ENCODE measurements around the gene CARHSP1. TPM values are rescaled to one million over a fixed set of nuclear protein-coding genes. Genes with fewer than 3 reads are reported as not detected.

CARHSP1 gene
- total and polyA plus RNA-seq, 9 donors, result 53.2 to 102 (median 81.7) TPM

GRCh38 chr16:8814095-8814806 is 54.6 kb downstream of the CARHSP1 start:
- 92 to 95% (median 92%) methylated on average over 14 of the region's 14 CpGs for WGBS, 3 donors
- Histone ChIP-seq H3K4me1 (ENCODE audit: insufficient read depth) (no peaks in the 10 kb centered on the region), H3K9me3 (no peaks in the 10 kb centered on the region), H3K27ac (no peak overlapping the region), H3K27me3 (no peaks in the 10 kb centered on the region), H3K4me3 (no peak overlapping the region), H3K36me3 (no peaks in the 10 kb centered on the region)
- no peak for DNase-seq
- TF ChIP-seq EP300 (IDR thresholded peaks at IDR 0.05) (no peak), POLR2A (IDR thresholded peaks at IDR 0.05) (no peak), CTCF (IDR thresholded peaks at IDR 0.05) (no peak)
- intact Hi-C loops (cut with DNase I), result no loop called here

GRCh38 chr16:8812162-8812843 is 56.5 kb downstream of the CARHSP1 start:
- no peak for DNase-seq
- TF ChIP-seq CTCF (IDR thresholded peaks at IDR 0.05), result no peak
- TF ChIP-seq POLR2A (IDR thresholded peaks at IDR 0.05), result no peak
- Histone ChIP-seq H3K4me3 (no peak overlapping the region), H3K9me3 (no peaks in the 10 kb centered on the region), H3K36me3 (no peaks in the 10 kb centered on the region), H3K27ac (no peak overlapping the region), H3K27me3 (no peaks in the 10 kb centered on the region), H3K4me1 (ENCODE audit: insufficient read depth) (no peaks in the 10 kb centered on the region)
- WGBS, 3 donors, result 71 to 80% (median 71%) methylated on average over 12 of the region's 12 CpGs
- intact Hi-C loops (cut with DNase I), result no loop called here

- intact Hi-C loops (cut with DNase I), result no loop called here
- H3K27ac ChIP-seq, result no peak overlapping the region
Observed at GRCh38 chr16:8808613-8809353, 60.0 kb downstream of the CARHSP1 start.

More at GRCh38 chr16:8808613-8809353, 60.0 kb downstream of the CARHSP1 start:
- H3K9me3 ChIP-seq, result no peaks in the 10 kb centered on the region
- no peak overlapping the region for H3K4me3 ChIP-seq
- 79 to 81% (median 80%) methylated on average over 11 of the region's 11 CpGs for WGBS, 3 donors
- no peaks in the 10 kb centered on the region for H3K4me1 ChIP-seq (ENCODE audit: insufficient read depth)
- no peak for TF ChIP-seq EP300 (IDR thresholded peaks at IDR 0.05)
- no peak for TF ChIP-seq POLR2A (IDR thresholded peaks at IDR 0.05)
- TF ChIP-seq CTCF (IDR thresholded peaks at IDR 0.05), result no peak
- no peaks in the 10 kb centered on the region for H3K27me3 ChIP-seq
- no peak for DNase-seq
- no peaks in the 10 kb centered on the region for H3K36me3 ChIP-seq
